CD14-positive monocyte (primary cell): ENCODE measurements around the gene SEC16A. TPM values are rescaled to one million over a fixed set of nuclear protein-coding genes. Genes with fewer than 3 reads are reported as not detected.

Source experiments
- DNase-seq, 3 donors: peaks; one replicate each; pipeline ENCODE4 v3.0.0-alpha.2; 2011 to 2022
- H2AFZ ChIP-seq: 2 replicates; pipeline ENCODE4 v1.6.0; 2012; ENCODE audit warnings: mild to moderate bottlenecking, low read depth, low read length, inconsistent platforms; ENCODE audit not compliant: insufficient read depth, poor library complexity, severe bottlenecking
- H3K27ac ChIP-seq, 2 donors: 1 replicate in 1 of 2; 2 replicates in 1 of 2; pipeline ENCODE4 v1.5.1; 2012 to 2013; ENCODE audit warnings: low read length in 2 of 2, control low read depth in 1 of 2, inconsistent platforms in 1 of 2, low read depth in 1 of 2, mild to moderate bottlenecking in 1 of 2
- H3K27me3 ChIP-seq, 2 donors: one replicate each; pipeline versions ENCODE4 v1.6.0 to v1.6.1; 2011 to 2013; ENCODE audit warnings: low read length in 2 of 2; ENCODE audit not compliant: control insufficient read depth in 2 of 2, insufficient read depth in 2 of 2
- H3K36me3 ChIP-seq, 2 donors: replicated peaks in 1 of 2; 1 replicate in 1 of 2; 2 replicates in 1 of 2; pipeline versions ENCODE4 v1.5.1 to v1.6.1; 2012 to 2013; ENCODE audit warnings: low read length in 2 of 2, control low read depth in 1 of 2, inconsistent platforms in 1 of 2, mild to moderate bottlenecking in 1 of 2; ENCODE audit not compliant: insufficient read depth in 2 of 2, control insufficient read depth in 1 of 2
- H3K4me1 ChIP-seq, 2 donors: 1 replicate in 1 of 2; 2 replicates in 1 of 2; pipeline versions ENCODE4 v1.5.1 to v1.6.1; 2012 to 2013; ENCODE audit warnings: low read length in 2 of 2, control low read depth in 1 of 2, inconsistent platforms in 1 of 2, mild to moderate bottlenecking in 1 of 2, moderate library complexity in 1 of 2; ENCODE audit not compliant: insufficient read depth in 2 of 2, control insufficient read depth in 1 of 2
- H3K4me2 ChIP-seq: replicated peaks from 2 replicates; pipeline ENCODE3; 2012; ENCODE audit warnings: low read length, moderate library complexity, mild to moderate bottlenecking; ENCODE audit not compliant: poor library complexity, severe bottlenecking; ENCODE audit errors: extremely low read depth
- H3K4me3 ChIP-seq, 3 experiments: fragments of 200-600 bp in 1 of 3; sonication (generic) in 1 of 3; replicated peaks in 1 of 3; 1 replicate in 2 of 3; 2 replicates in 1 of 3; pipeline ENCODE4 v1.5.1; 2011 to 2013; ENCODE audit warnings: low read length in 3 of 3, mild to moderate bottlenecking in 3 of 3, control low read depth in 2 of 3, low read depth in 2 of 3, inconsistent platforms in 1 of 3, moderate library complexity in 1 of 3
- H3K79me2 ChIP-seq: 2 replicates; pipeline ENCODE4 v1.6.0; 2012; ENCODE audit warnings: mild to moderate bottlenecking, control low read depth, inconsistent platforms, low read length, moderate library complexity; ENCODE audit not compliant: insufficient read depth
- H3K9ac ChIP-seq: 2 replicates; pipeline ENCODE4 v1.6.0; 2017; ENCODE audit warnings: low read length, mild to moderate bottlenecking; ENCODE audit not compliant: insufficient read depth, poor library complexity, severe bottlenecking
- H3K9me3 ChIP-seq, 2 donors: replicated peaks in 1 of 2; 1 replicate in 1 of 2; 2 replicates in 1 of 2; pipeline versions ENCODE4 v1.5.1 to v1.6.1; 2012 to 2013; ENCODE audit warnings: low read length in 2 of 2, control low read depth in 1 of 2; ENCODE audit not compliant: control insufficient read depth in 1 of 2, insufficient read depth in 1 of 2
- H4K20me1 ChIP-seq: 2 replicates; pipeline ENCODE4 v1.6.0; 2012; ENCODE audit warnings: mild to moderate bottlenecking, low read length, control low read depth, moderate library complexity; ENCODE audit not compliant: insufficient read depth
- H3K27ac Mint-ChIP-seq, 7 donors: one replicate each; pipeline ENCODE4 v1.8.0; 2020; ENCODE audit warnings: mild to moderate bottlenecking in 7 of 7, mixed read lengths in 7 of 7, moderate library complexity in 6 of 7, inconsistent platforms in 2 of 7
- H3K27me3 Mint-ChIP-seq, 3 donors: one replicate each; pipeline ENCODE4 v1.8.0; 2021 to 2022; ENCODE audit warnings: low read depth in 3 of 3, mild to moderate bottlenecking in 3 of 3, mixed read lengths in 3 of 3, moderate library complexity in 3 of 3, inconsistent platforms in 1 of 3
- H3K36me3 Mint-ChIP-seq, 2 donors: one replicate each; pipeline ENCODE4 v1.8.0; 2020; ENCODE audit warnings: mixed read lengths in 2 of 2, inconsistent platforms in 1 of 2, mild to moderate bottlenecking in 1 of 2
- H3K4me1 Mint-ChIP-seq: one replicate; pipeline ENCODE4 v1.8.0; 2020; ENCODE audit warnings: mild to moderate bottlenecking, mixed read lengths
- H3K4me3 Mint-ChIP-seq, 2 donors: one replicate each; pipeline ENCODE4 v1.8.0; 2020; ENCODE audit warnings: mild to moderate bottlenecking in 2 of 2, mixed read lengths in 2 of 2, moderate library complexity in 1 of 2
- H3K9me3 Mint-ChIP-seq, 7 donors: one replicate each; pipeline ENCODE4 v1.8.0; 2020 to 2022; ENCODE audit warnings: mixed read lengths in 7 of 7, mild to moderate bottlenecking in 6 of 7, moderate library complexity in 6 of 7, inconsistent platforms in 2 of 7
- CTCF ChIP-seq: fragments of 200-600 bp; IDR thresholded peaks from one replicate; pipeline ENCODE4 v1.8.0; 2022; ENCODE audit warnings: antibody characterized with exemption, mild to moderate bottlenecking
- WGBS: methylation state at CpG from one replicate; pipeline ENCODE4 v1.1.5; 2013; ENCODE audit warnings: missing lambda C conversion rate; ENCODE audit not compliant: insufficient coverage; 5-methylcytosine and 5-hydroxymethylcytosine counted together
- intact Hi-C, 2 donors: fragments of 100-400 bp; cut with micrococcal nuclease; formaldehyde crosslinking; loops; one replicate each; pipeline versions ENCODE4 v1.15.0 to v1.15.1; 2023
- polyA plus RNA-seq, 3 donors: library from polyadenylated mRNA; depleted of rRNA in 1 of 3; unstranded in 2 of 3; stranded (reverse) in 1 of 3; fragments of 300-500 nt in 2 of 3; fragments of >200 nt in 1 of 3; fragmentation: Illumina TruSeq in 2 of 3; gene quantifications; 1 replicate in 2 of 3; 2 replicates in 1 of 3; pipeline ENCODE4 v1.2.3, GENCODE V29; 2012 to 2021

The SEC16A gene
- polyA plus RNA-seq, 3 donors: 11.1 to 36.8 (median 19.1) TPM

DNA sequence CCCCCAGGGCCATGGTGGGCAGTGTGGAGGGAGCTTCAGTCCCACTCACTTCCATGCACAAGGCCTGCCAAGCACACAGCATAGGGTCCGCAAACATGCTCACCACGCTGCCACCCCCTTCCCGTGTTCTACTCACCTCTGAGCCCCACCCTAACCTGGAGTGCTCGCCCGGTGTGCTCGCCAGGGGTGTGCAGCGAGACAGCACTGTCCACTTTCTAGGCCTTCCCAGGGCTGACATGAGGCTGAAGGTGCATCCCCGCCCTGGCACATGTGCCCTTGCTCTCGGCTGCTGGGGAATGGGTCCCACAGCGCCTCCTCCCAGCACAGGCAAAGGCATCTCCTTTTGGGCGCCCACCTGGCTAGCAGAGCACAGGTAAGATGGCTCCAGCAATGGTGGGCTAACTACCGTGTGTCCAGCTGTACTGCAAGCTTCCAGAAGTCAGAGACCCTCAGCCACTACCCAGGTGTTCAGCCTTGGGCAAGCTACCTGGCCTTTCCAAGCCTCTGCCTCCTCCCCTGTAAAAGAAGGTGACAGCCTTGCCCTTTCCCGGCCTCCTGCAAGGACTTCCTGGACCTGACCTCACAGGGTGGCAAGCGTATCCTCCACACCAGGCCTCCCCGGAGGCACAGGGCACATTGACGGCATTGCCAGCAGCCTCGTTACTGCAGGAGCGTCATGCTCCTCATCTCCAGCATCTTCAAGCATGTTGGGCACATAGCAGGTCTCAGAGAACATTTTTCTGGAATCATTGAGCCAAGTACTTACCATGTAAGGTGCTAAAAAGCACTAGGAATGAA is 4.2 kb upstream of the SEC16A start:
- H3K79me2 ChIP-seq: peaks cover 8% of the 10 kb centered on the region
- no peak overlapping the region for H3K27ac Mint-ChIP-seq
- DNase-seq: no peak
- peaks cover 0 to 2% (median 0%) of the 10 kb centered on the region in 7 donors for H3K9me3 Mint-ChIP-seq
- no peak overlapping the region for H2AFZ ChIP-seq
- intact Hi-C loops: loop anchor here (5.0 to 10.0 kb wide), 5 partner anchors 60 to 238 kb away; partner anchors contain the start of genes NOTCH1 (in 2 of the 2), AGPAT2 (in 1 of the 2) and DNLZ (in 1 of the 2)
- TF ChIP-seq CTCF: no peak
- H3K4me3 Mint-ChIP-seq: no peak overlapping the region
- no peak overlapping the region for H3K27ac ChIP-seq
- peaks cover 8% of the 10 kb centered on the region for H3K4me1 Mint-ChIP-seq
- H3K36me3 Mint-ChIP-seq: no peaks in the 10 kb centered on the region
- H4K20me1 ChIP-seq: peaks cover 18% of the 10 kb centered on the region
- H3K4me2 ChIP-seq: no peak overlapping the region
- no peak overlapping the region for H3K9ac ChIP-seq
- WGBS: 94% methylated on average over 18 of the region's 18 CpGs
- H3K4me3 ChIP-seq: no peak overlapping the region
- H3K27me3 Mint-ChIP-seq: peaks cover 0 to 17% (median 14%) of the 10 kb centered on the region in 3 donors
- H3K27me3 ChIP-seq: peaks cover 0 to 4% of the 10 kb centered on the region in 2 donors
- H3K4me1 ChIP-seq: peaks cover 17 to 26% of the 10 kb centered on the region in 2 donors
- H3K36me3 ChIP-seq: no peaks in the 10 kb centered on the region
- H3K9me3 ChIP-seq: no peaks in the 10 kb centered on the region

DNA sequence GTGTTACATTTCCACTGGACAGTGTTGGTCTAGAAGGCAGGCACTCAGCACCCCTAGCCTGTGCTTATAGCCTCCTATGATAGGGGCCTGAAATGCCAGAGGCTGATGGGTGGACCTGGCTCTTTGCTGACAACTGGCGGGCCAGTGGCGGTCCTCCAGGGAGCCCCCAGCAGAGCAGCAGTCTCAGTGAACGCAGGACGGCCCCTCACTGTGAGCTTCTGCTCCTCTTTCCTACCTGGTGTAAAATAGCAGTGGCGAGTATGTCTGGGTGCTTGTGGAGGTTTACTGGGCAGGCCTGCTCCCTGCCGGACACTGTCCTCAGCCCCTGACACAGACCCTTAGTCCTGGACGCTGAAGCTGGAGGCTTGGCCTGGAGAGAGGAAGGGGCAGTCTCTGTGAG is 3.3 kb upstream of the SEC16A start:
- TF ChIP-seq CTCF: no peak
- peaks cover 0 to 4% of the 10 kb centered on the region in 2 donors for H3K27me3 ChIP-seq
- peaks cover 27% of the 10 kb centered on the region for H4K20me1 ChIP-seq
- no peak overlapping the region for H3K9ac ChIP-seq
- Mint-ChIP-seq H3K27ac (no peak overlapping the region), H3K27me3 (peaks cover 0 to 17% (median 14%) of the 10 kb centered on the region in 3 donors), H3K36me3 (no peaks in the 10 kb centered on the region), H3K4me3 (no peak overlapping the region), H3K4me1 (peaks cover 17% of the 10 kb centered on the region), H3K9me3 (peaks cover 0 to 2% (median 0%) of the 10 kb centered on the region in 7 donors)
- WGBS: 93% methylated on average over 2 of the region's 7 CpGs
- H3K9me3 ChIP-seq: no peaks in the 10 kb centered on the region
- H3K4me1 ChIP-seq: peaks cover 26 to 35% of the 10 kb centered on the region in 2 donors
- H3K36me3 ChIP-seq: no peaks in the 10 kb centered on the region
- peaks cover 17% of the 10 kb centered on the region for H3K79me2 ChIP-seq
- H2AFZ ChIP-seq: no peak overlapping the region
- no peak for DNase-seq
- no peak overlapping the region for H3K4me2 ChIP-seq
- H3K27ac ChIP-seq: no peak overlapping the region
- no peak overlapping the region for H3K4me3 ChIP-seq
- intact Hi-C loops: loop anchor here (5.0 to 10.0 kb wide), 5 partner anchors 61 to 239 kb away; partner anchors contain the start of genes NOTCH1 (in 2 of the 2), AGPAT2 (in 1 of the 2) and DNLZ (in 1 of the 2)
